Measurements from ENCODE around the gene TGFB1. TPM values are rescaled to one million over a fixed set of nuclear protein-coding genes. Genes with fewer than 3 reads are reported as not detected.

TGFB1 gene
- total and polyA plus RNA-seq, 2 of the 13 experiments (the other 11 are each of a cell fraction or from before 2014, with no cell fraction given) = 4.1 to 5.4 TPM

- WGBS (ENCODE audit: low lambda C conversion rate) = 100% methylated on average over 6 of the region's 10 CpGs
- Histone ChIP-seq H3K9me3 (ENCODE audit: low read length) (no peaks in the 10 kb centered on the region), H3K79me2 (ENCODE audit: insufficient read depth, low read length) (no peaks in the 10 kb centered on the region), H3K27ac (ENCODE audit: extremely low read length, insufficient read depth, low read length) (no peak overlapping the region), H2AFZ (ENCODE audit: low read length) (no peak overlapping the region), H3K4me1 (ENCODE audit: insufficient read depth, low read length) (no peaks in the 10 kb centered on the region), H3K4me2 (ENCODE audit: low read depth, low read length) (no peak overlapping the region), H3K4me3 (replicated peaks in 1 of 3; ENCODE audit: insufficient read depth in 1 of 3, low read depth in 2 of 3, low read length in 3 of 3) (no peak overlapping the region), H4K20me1 (ENCODE audit: insufficient read depth, low read length) (no peaks in the 10 kb centered on the region), H3K9ac (ENCODE audit: insufficient read depth, low read depth, low read length) (no peak overlapping the region), H3K36me3 (replicated peaks in 1 of 2; ENCODE audit: control insufficient read depth in 1 of 2, insufficient read depth in 2 of 2, low read length in 2 of 2) (peaks cover 9 to 47% of the 10 kb centered on the region in 2 experiments; a peak in 4 of 5 replicates), H3K27me3 (ENCODE audit: control insufficient read depth in 1 of 2, insufficient read depth in 2 of 2, low read length in 2 of 2) (no peaks in the 10 kb centered on the region)
- no peak for TF ChIP-seq KLF15 (CRISPR knock-in tag; IDR thresholded peaks at IDR 0.05; ENCODE audit: borderline replicate concordance)
- TF ChIP-seq PLSCR1 (CRISPR knock-in tag; IDR thresholded peaks at IDR 0.05; ENCODE audit: borderline replicate concordance) = no peak
- no peak for TF ChIP-seq RAD21 (CRISPR knock-in tag; IDR thresholded peaks at IDR 0.05)
- no peak for TF ChIP-seq BRF2 (CRISPR knock-in tag; IDR thresholded peaks at IDR 0.05)
- no peak for TF ChIP-seq PAWR (CRISPR knock-in tag; IDR thresholded peaks at IDR 0.05; ENCODE audit: borderline replicate concordance)
- TF ChIP-seq ASH2L (IDR thresholded peaks at IDR 0.05; ENCODE audit: insufficient read length, low read depth, low read length) = no peak
- no peak for TF ChIP-seq ZNF275 (CRISPR knock-in tag; IDR thresholded peaks at IDR 0.05; ENCODE audit: borderline replicate concordance)
- in situ Hi-C loops (cut with HindIII; ENCODE audit: extremely low pct_ligation_motif_present, low pct_unique_long_range_greater_than_20kb) (no loop called here), intact Hi-C loops (cut with micrococcal nuclease; ENCODE audit: unreplicated experiment) (no loop called here)
- DNase-seq (ENCODE audit: low spot score) (no peak), ATAC-seq (no peak), FAIRE-seq (no peak)
- CTCF ChIA-PET (ENCODE audit: low intra/inter-chr PET ratio, low total read pairs) = no interaction called here
- POLR2A ChIA-PET = no interaction called here
- BruUV-seq (replicated peaks) = no TSS peak
Measured at GRCh38 chr19:41335467-41335866, 18.3 kb downstream of the TGFB1 start.

Data from HepG2 (cell line).